ENCODE results near the gene LTK. TPM values are rescaled to one million over a fixed set of nuclear protein-coding genes. Genes with fewer than 3 reads are reported as not detected.

The LTK gene
- total RNA-seq, 1 experiment from 2014 or later: 9.2 TPM

DNA sequence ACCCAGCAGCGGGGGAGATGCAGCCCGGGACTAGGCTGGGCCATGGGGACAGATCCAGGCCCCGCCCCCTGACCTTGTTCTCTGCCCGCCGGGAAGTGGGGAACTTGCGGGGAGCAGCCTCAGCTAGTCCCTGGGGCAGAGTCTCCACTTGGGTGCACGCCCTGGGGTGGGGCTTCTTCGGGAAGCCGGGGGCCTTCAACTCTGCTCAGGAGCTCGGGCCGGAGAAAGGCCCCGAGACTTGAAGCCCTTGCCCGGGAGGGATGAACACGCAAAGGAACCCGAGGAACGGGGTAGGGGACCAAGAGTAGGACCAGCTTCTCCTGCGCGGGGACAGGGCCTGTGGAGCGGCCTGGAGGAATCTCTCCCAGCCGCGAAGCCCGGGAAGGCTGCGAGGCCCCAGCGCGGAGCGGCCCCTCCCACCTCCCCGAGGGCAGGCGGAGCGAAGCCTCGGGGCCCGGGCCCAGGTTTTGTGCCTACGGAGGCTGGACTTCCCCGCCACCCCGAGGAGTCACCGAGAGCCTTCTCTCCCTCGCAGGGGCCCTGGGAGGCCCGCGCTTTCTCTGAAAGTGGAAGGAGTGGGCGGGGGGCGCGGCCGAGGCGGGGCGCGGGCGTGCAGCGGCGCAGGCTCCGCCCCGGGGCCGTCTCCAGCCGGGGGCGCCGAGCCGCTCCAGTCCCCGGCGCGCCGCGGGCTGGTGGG, 20.3 kb downstream of the LTK start, which contains the start of gene ITPKA:
Gene ITPKA (plus strand): TSS at position 670 of the 697 bp plus-strand sequence. CDS start 54 bp downstream, outside the sequence.
- H4K20me1 ChIP-seq (ENCODE audit: insufficient read depth): no peaks in the 10 kb centered on the region
- H3K4me1 ChIP-seq (ENCODE audit: control insufficient read depth in 1 of 2, insufficient read depth in 2 of 2, low read length in 2 of 2): peaks cover 37 to 55% of the 10 kb centered on the region in 2 experiments
- TF ChIP-seq RAD21 (IDR thresholded peaks at IDR 0.05; ENCODE audit: low read depth): no peak
- TF ChIP-seq POLR2AphosphoS5 (IDR thresholded peaks at IDR 0.05; ENCODE audit: low read depth, low read length): peak; percentile 70
- TF ChIP-seq ZFX (IDR thresholded peaks at IDR 0.05): peak; percentile 88
- TF ChIP-seq EGR1 (IDR thresholded peaks at IDR 0.05; ENCODE audit: low read depth): peak; percentile 93
- peak within 1 kb of the TSS; percentile 43 to 63 for H3K4me3 ChIP-seq (replicated peaks in 1 of 2; ENCODE audit: low read depth in 1 of 2, low read length in 2 of 2)
- ChIA-PET POLR2A (interaction anchor here (0.8 to 1.0 kb wide), 2 partner anchors 11 to 20 kb away, joined by 4 read pairs; partner anchors contain the start of gene LTK), CTCF (interaction anchor here (1.4 kb wide), 1 partner anchor 28 kb away, joined by 4 read pairs; no protein-coding TSS in a partner anchor), RAD21 (ENCODE audit: low non-redundant PET in 1 of 2, low total read pairs in 2 of 2, uncharacterized antibody in 2 of 2, unreplicated experiment in 2 of 2) (no interaction called here)
- no peaks in the 10 kb centered on the region for H3K36me3 ChIP-seq (ENCODE audit: control insufficient read depth in 1 of 2, insufficient read depth in 2 of 2, low read length in 2 of 2)
- peak; percentile 80 for ATAC-seq
- intact Hi-C loops (cut with micrococcal nuclease): no loop called here
- peak within 1 kb of the TSS; percentile 67 for H3K9ac ChIP-seq (ENCODE audit: low read length)
- no peak for DNase-seq (ENCODE audit: low read depth, low spot score)
- H2AFZ ChIP-seq (ENCODE audit: low read depth, low read length, poor library complexity, severe bottlenecking): peak within 1 kb of the TSS; percentile 5
- no peaks in the 10 kb centered on the region for H3K9me2 ChIP-seq (ENCODE audit: insufficient read depth)
- H3K27me3 ChIP-seq (ENCODE audit: insufficient read depth, low read length): no peaks in the 10 kb centered on the region
- peak within 1 kb of the TSS; percentile 76 for H3K27ac ChIP-seq (ENCODE audit: low read depth, low read length)
- H3K4me2 ChIP-seq (ENCODE audit: low read length): peak within 1 kb of the TSS; percentile 91
- TSS peak; percentile 87 for BruUV-seq (replicated peaks)
- no peaks in the 10 kb centered on the region for H3K9me3 ChIP-seq (ENCODE audit: control insufficient read depth in 1 of 2, insufficient read depth in 1 of 2, low read depth in 1 of 2, low read length in 2 of 2)
- no peaks in the 10 kb centered on the region for H3K79me2 ChIP-seq (ENCODE audit: insufficient read depth, low read length)

DNA sequence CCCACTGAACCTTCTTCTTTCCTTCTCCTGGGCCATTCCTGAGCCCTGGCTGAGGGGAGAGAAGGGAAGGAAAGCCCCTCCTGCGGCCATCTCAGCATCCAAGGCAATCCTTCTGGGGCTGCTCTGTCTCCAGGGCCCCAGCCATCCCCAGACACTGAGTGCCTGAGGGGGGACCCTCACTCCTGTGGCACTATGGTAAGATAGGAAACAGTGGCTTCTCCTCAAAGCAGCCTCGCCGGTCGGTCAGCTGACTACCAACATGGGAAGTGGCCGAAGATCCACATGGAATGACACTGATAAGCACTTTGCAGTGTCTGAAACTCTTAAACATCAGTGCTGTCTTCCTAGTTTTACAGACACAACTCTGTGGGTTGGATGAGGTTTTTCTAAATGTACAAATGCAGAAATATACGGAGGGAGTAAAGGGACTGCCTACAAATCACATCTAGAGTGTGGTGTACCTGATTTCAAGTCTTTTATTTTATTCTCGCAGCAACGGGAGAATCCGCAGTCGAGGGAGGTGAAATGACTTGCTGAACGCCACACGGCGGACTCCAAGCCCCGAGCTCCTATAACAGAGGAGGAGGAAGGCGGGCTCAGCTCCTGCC, 20.9 kb downstream of the LTK start:
- no TSS peak for BruUV-seq (replicated peaks)
- Histone ChIP-seq H4K20me1 (ENCODE audit: insufficient read depth) (no peaks in the 10 kb centered on the region), H3K9me3 (ENCODE audit: control insufficient read depth in 1 of 2, insufficient read depth in 1 of 2, low read depth in 1 of 2, low read length in 2 of 2) (no peaks in the 10 kb centered on the region), H3K4me1 (ENCODE audit: control insufficient read depth in 1 of 2, insufficient read depth in 2 of 2, low read length in 2 of 2) (peaks cover 37 to 61% of the 10 kb centered on the region in 2 experiments), H3K9ac (ENCODE audit: low read length) (peak overlapping the region; percentile 67), H2AFZ (ENCODE audit: low read depth, low read length, poor library complexity, severe bottlenecking) (peak overlapping the region; percentile 5), H3K27me3 (ENCODE audit: insufficient read depth, low read length) (no peaks in the 10 kb centered on the region), H3K4me2 (ENCODE audit: low read length) (peak overlapping the region; percentile 91), H3K36me3 (ENCODE audit: control insufficient read depth in 1 of 2, insufficient read depth in 2 of 2, low read length in 2 of 2) (no peaks in the 10 kb centered on the region), H3K27ac (ENCODE audit: low read depth, low read length) (peak overlapping the region; percentile 76), H3K4me3 (replicated peaks in 1 of 2; ENCODE audit: low read depth in 1 of 2, low read length in 2 of 2) (peak overlapping the region; percentile 43 to 63), H3K79me2 (ENCODE audit: insufficient read depth, low read length) (no peaks in the 10 kb centered on the region), H3K9me2 (ENCODE audit: insufficient read depth) (no peaks in the 10 kb centered on the region)
- no peak for TF ChIP-seq SRF (IDR thresholded peaks at IDR 0.05; ENCODE audit: low read depth)
- TF ChIP-seq FOSL1 (IDR thresholded peaks at IDR 0.05; ENCODE audit: low read depth): no peak
- no peak for TF ChIP-seq CEBPB (IDR thresholded peaks at IDR 0.05; ENCODE audit: low read depth)
- no peak for TF ChIP-seq ATF3 (IDR thresholded peaks at IDR 0.05)
- TF ChIP-seq SP1 (IDR thresholded peaks at IDR 0.05; ENCODE audit: low read depth): no peak
- no peak for TF ChIP-seq YY1 (IDR thresholded peaks at IDR 0.05; ENCODE audit: extremely low read depth, insufficient replicate concordance, low read depth, low read length)
- no peak for TF ChIP-seq CTCF (IDR thresholded peaks at IDR 0.05 in 2 of 3, conservative IDR thresholded peaks at IDR 0.05 in 1 of 3; ENCODE audit: borderline replicate concordance in 1 of 3, insufficient read depth in 1 of 3, low read depth in 2 of 3, low read length in 2 of 3)
- TF ChIP-seq JUND (IDR thresholded peaks at IDR 0.05): no peak
- no peak for TF ChIP-seq ZNF274 (IDR thresholded peaks at IDR 0.05; ENCODE audit: low read depth, low read length)
- intact Hi-C loops (cut with micrococcal nuclease): no loop called here
- ChIA-PET POLR2A (interaction anchor here (0.7 to 1.0 kb wide), 3 partner anchors 11 to 82 kb away, joined by 4 read pairs; partner anchors contain the start of gene LTK), RAD21 (ENCODE audit: low non-redundant PET in 1 of 2, low total read pairs in 2 of 2, uncharacterized antibody in 2 of 2, unreplicated experiment in 2 of 2) (no interaction called here), CTCF (interaction anchor here (1.4 kb wide), 1 partner anchor 27 kb away, joined by 4 read pairs; no protein-coding TSS in a partner anchor)
- DNase-seq (ENCODE audit: low read depth, low spot score) (no peak), ATAC-seq (no peak)

Data from HCT116 (cell line).